HL-60 (cell line): ENCODE results near the gene RNMT.

Experiments
- GABPA ChIP-seq: IDR thresholded peaks from 2 replicates; pipeline ENCODE4 v1.6.1; 2012; ENCODE audit warnings: low read depth
- TF ChIP-seq, protein P1 (sequence below): IDR thresholded peaks from one replicate; pipeline ENCODE4 v1.5.1; 2011; ENCODE audit warnings: low read length, control low read depth, inconsistent platforms; ENCODE audit not compliant: insufficient read depth

DNA sequence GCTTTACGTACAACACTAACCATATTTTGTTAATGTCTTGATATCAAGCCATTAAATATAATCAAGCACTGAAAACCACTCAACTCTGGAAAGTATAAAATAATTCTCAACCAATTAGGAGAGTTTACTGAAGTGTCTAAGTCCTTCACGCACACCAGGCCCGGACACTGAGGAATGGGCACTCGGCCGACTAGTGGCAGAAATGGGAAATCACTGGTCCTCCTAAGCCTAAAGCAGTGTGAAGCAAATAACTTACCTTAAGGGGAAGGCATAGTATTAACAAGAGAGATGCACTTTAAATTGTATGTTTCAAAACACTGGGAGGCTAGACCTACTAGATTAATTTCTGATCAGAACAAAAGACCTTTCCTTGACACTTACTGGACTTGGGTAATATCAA is 45.9 kb upstream of the RNMT start:
- TF ChIP-seq, protein P1, sequence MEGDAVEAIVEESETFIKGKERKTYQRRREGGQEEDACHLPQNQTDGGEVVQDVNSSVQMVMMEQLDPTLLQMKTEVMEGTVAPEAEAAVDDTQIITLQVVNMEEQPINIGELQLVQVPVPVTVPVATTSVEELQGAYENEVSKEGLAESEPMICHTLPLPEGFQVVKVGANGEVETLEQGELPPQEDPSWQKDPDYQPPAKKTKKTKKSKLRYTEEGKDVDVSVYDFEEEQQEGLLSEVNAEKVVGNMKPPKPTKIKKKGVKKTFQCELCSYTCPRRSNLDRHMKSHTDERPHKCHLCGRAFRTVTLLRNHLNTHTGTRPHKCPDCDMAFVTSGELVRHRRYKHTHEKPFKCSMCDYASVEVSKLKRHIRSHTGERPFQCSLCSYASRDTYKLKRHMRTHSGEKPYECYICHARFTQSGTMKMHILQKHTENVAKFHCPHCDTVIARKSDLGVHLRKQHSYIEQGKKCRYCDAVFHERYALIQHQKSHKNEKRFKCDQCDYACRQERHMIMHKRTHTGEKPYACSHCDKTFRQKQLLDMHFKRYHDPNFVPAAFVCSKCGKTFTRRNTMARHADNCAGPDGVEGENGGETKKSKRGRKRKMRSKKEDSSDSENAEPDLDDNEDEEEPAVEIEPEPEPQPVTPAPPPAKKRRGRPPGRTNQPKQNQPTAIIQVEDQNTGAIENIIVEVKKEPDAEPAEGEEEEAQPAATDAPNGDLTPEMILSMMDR, result no peak
- TF ChIP-seq GABPA, result no peak
